WTC11 (cell line): ENCODE results near the gene DOK7. TPM values are rescaled to one million over a fixed set of nuclear protein-coding genes. Genes with fewer than 3 reads are reported as not detected.

Experiments used
- ATAC-seq: fragments of 200-7000 bp; cut with Tn5 transposase; 2 replicates; pipeline ENCODE4 v1.10.0; 2021; ENCODE audit warnings: mild to moderate bottlenecking, moderate library complexity
- CTCF ChIA-PET: fragments of 300-600 bp; sonication (Branson Sonifier 250); formaldehyde crosslinking; loops from one replicate; lab custom pipeline; 2021; ENCODE audit warnings: antibody characterized with exemption; lab: Charles Lee
- POLR2A ChIA-PET: fragments of 350-600 bp; sonication (Branson Sonifier 250); formaldehyde crosslinking; loops from one replicate; lab custom pipeline; 2021; ENCODE audit warnings: antibody characterized with exemption; lab: Charles Lee
- DNase-seq: peaks from one replicate; pipeline ENCODE4 v3.0.0; 2021; ENCODE audit warnings: low spot score
- H3K27ac Mint-ChIP-seq: 2 replicates; pipeline ENCODE4 v1.8.0; 2021; ENCODE audit warnings: mixed read lengths
- H3K27me3 Mint-ChIP-seq: 2 replicates; pipeline ENCODE4 v1.8.0; 2021; ENCODE audit warnings: low read depth, mild to moderate bottlenecking, moderate library complexity, mixed read lengths
- H3K36me3 Mint-ChIP-seq: 2 replicates; pipeline ENCODE4 v1.8.0; 2021; ENCODE audit warnings: mixed read lengths
- H3K4me1 Mint-ChIP-seq: 2 replicates; pipeline ENCODE4 v1.8.0; 2022; ENCODE audit warnings: mixed read lengths
- H3K4me3 Mint-ChIP-seq: 2 replicates; pipeline ENCODE4 v1.8.0; 2021; ENCODE audit warnings: mild to moderate bottlenecking, moderate library complexity, mixed read lengths
- H3K9me3 Mint-ChIP-seq: 2 replicates; pipeline ENCODE4 v1.8.0; 2021; ENCODE audit warnings: mixed read lengths
- ATF3 ChIP-seq: sonication (generic); formaldehyde crosslinking; conservative IDR thresholded peaks from 2 replicates; pipeline ENCODE4 v1.8.1; 2022; ENCODE audit warnings: mild to moderate bottlenecking, missing genetic modification reagents
- ATF6 ChIP-seq: sonication (generic); formaldehyde crosslinking; IDR thresholded peaks from 2 replicates; pipeline ENCODE4 v1.8.1; 2023; ENCODE audit warnings: mild to moderate bottlenecking, missing genetic modification reagents
- EMX1 ChIP-seq: fragments of 250-450 bp; sonication (Bioruptor Pico); IDR thresholded peaks from 2 replicates; pipeline ENCODE4 v1.8.0; 2021; ENCODE audit warnings: mild to moderate bottlenecking
- ESRRA ChIP-seq: sonication (generic); formaldehyde crosslinking; IDR thresholded peaks from 2 replicates; pipeline ENCODE4 v1.8.1; 2022; ENCODE audit warnings: mild to moderate bottlenecking, missing genetic modification reagents, borderline replicate concordance
- FOXP4 ChIP-seq: sonication (generic); formaldehyde crosslinking; IDR thresholded peaks from 2 replicates; pipeline ENCODE4 v1.8.0; 2022; ENCODE audit warnings: mild to moderate bottlenecking, missing genetic modification reagents
- HMGA2 ChIP-seq: fragments of 250-450 bp; sonication (Bioruptor Pico); IDR thresholded peaks from 2 replicates; pipeline ENCODE4 v1.4.0; 2021; ENCODE audit warnings: mild to moderate bottlenecking, moderate library complexity
- IRF2 ChIP-seq: sonication (generic); formaldehyde crosslinking; IDR thresholded peaks from 2 replicates; pipeline ENCODE4 v1.8.0; 2022; ENCODE audit warnings: low read depth, missing genetic modification reagents, borderline replicate concordance
- JAZF1 ChIP-seq: fragments of 250-450 bp; sonication (Bioruptor Pico); IDR thresholded peaks from 2 replicates; pipeline ENCODE4 v1.9.0; 2021; ENCODE audit warnings: moderate library complexity, mild to moderate bottlenecking, inconsistent platforms
- MYBL2 ChIP-seq: sonication (generic); formaldehyde crosslinking; IDR thresholded peaks from 2 replicates; pipeline ENCODE4 v1.8.1; 2023; ENCODE audit warnings: mild to moderate bottlenecking, moderate library complexity, missing genetic modification reagents
- NFYB ChIP-seq: sonication (generic); formaldehyde crosslinking; conservative IDR thresholded peaks from 2 replicates; pipeline ENCODE4 v1.8.0; 2022; ENCODE audit warnings: low read depth, missing genetic modification reagents
- OVOL2 ChIP-seq: fragments of 250-450 bp; sonication (Bioruptor Pico); IDR thresholded peaks from 2 replicates; pipeline ENCODE4 v1.9.0; 2021; ENCODE audit warnings: mild to moderate bottlenecking, borderline replicate concordance
- PREB ChIP-seq: sonication (generic); formaldehyde crosslinking; IDR thresholded peaks from 2 replicates; pipeline ENCODE4 v1.8.1; 2022; ENCODE audit warnings: mild to moderate bottlenecking, missing genetic modification reagents, moderate library complexity, borderline replicate concordance
- RORB ChIP-seq: fragments of 250-450 bp; sonication (Bioruptor Pico); IDR thresholded peaks from 2 replicates; pipeline ENCODE4 v1.9.0; 2021; ENCODE audit warnings: mild to moderate bottlenecking
- TEAD1 ChIP-seq: sonication (generic); formaldehyde crosslinking; IDR thresholded peaks from 2 replicates; pipeline ENCODE4 v1.8.0; 2022; ENCODE audit warnings: mild to moderate bottlenecking, missing genetic modification reagents
- ZNF423 ChIP-seq: fragments of 250-450 bp; sonication (Bioruptor Pico); IDR thresholded peaks from 2 replicates; pipeline ENCODE4 v2.1.2; 2022; ENCODE audit warnings: mild to moderate bottlenecking, moderate library complexity
- ZNF425 ChIP-seq: fragments of 250-450 bp; sonication (Bioruptor Pico); conservative IDR thresholded peaks from 2 replicates; pipeline ENCODE4 v1.9.0; 2021; ENCODE audit warnings: mild to moderate bottlenecking
- total RNA-seq: library from RNA; stranded (reverse); gene quantifications from 3 replicates; pipeline ENCODE4 v1.2.3, GENCODE V29; 2021
- TF ChIP-seq, protein P1 (sequence below): sonication (generic); formaldehyde crosslinking; IDR thresholded peaks from 2 replicates; pipeline ENCODE4 v1.8.1; 2023; ENCODE audit warnings: mild to moderate bottlenecking, missing genetic modification reagents
- TF ChIP-seq, protein P2 (sequence below): sonication (generic); formaldehyde crosslinking; IDR thresholded peaks from 2 replicates; pipeline ENCODE4 v1.8.1; 2023; ENCODE audit warnings: mild to moderate bottlenecking, missing genetic modification reagents, borderline replicate concordance
- TF ChIP-seq, protein P3 (sequence below): sonication (generic); formaldehyde crosslinking; IDR thresholded peaks from 2 replicates; pipeline ENCODE4 v1.8.1; 2023; ENCODE audit warnings: mild to moderate bottlenecking, moderate library complexity, missing genetic modification reagents
- TF ChIP-seq, protein P4 (sequence below): sonication (generic); formaldehyde crosslinking; IDR thresholded peaks from 2 replicates; pipeline ENCODE4 v1.8.0; 2023; ENCODE audit warnings: missing genetic modification reagents

DOK7 gene
- total RNA-seq, 1 experiment from 2014 or later = 0.22 TPM

GRCh38 chr4:3430524-3430923 lies 32.6 kb upstream of the DOK7 start (continued):
- TF ChIP-seq, protein P1, sequence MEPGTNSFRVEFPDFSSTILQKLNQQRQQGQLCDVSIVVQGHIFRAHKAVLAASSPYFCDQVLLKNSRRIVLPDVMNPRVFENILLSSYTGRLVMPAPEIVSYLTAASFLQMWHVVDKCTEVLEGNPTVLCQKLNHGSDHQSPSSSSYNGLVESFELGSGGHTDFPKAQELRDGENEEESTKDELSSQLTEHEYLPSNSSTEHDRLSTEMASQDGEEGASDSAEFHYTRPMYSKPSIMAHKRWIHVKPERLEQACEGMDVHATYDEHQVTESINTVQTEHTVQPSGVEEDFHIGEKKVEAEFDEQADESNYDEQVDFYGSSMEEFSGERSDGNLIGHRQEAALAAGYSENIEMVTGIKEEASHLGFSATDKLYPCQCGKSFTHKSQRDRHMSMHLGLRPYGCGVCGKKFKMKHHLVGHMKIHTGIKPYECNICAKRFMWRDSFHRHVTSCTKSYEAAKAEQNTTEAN (CRISPR knock-in tag) = no peak
- no peak for TF ChIP-seq ATF6
- TF ChIP-seq ATF3 (CRISPR knock-in tag) = no peak
- TF ChIP-seq ZNF423 = no peak
- TF ChIP-seq, protein P2, sequence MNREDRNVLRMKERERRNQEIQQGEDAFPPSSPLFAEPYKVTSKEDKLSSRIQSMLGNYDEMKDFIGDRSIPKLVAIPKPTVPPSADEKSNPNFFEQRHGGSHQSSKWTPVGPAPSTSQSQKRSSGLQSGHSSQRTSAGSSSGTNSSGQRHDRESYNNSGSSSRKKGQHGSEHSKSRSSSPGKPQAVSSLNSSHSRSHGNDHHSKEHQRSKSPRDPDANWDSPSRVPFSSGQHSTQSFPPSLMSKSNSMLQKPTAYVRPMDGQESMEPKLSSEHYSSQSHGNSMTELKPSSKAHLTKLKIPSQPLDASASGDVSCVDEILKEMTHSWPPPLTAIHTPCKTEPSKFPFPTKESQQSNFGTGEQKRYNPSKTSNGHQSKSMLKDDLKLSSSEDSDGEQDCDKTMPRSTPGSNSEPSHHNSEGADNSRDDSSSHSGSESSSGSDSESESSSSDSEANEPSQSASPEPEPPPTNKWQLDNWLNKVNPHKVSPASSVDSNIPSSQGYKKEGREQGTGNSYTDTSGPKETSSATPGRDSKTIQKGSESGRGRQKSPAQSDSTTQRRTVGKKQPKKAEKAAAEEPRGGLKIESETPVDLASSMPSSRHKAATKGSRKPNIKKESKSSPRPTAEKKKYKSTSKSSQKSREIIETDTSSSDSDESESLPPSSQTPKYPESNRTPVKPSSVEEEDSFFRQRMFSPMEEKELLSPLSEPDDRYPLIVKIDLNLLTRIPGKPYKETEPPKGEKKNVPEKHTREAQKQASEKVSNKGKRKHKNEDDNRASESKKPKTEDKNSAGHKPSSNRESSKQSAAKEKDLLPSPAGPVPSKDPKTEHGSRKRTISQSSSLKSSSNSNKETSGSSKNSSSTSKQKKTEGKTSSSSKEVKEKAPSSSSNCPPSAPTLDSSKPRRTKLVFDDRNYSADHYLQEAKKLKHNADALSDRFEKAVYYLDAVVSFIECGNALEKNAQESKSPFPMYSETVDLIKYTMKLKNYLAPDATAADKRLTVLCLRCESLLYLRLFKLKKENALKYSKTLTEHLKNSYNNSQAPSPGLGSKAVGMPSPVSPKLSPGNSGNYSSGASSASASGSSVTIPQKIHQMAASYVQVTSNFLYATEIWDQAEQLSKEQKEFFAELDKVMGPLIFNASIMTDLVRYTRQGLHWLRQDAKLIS = no peak
- TF ChIP-seq ESRRA (CRISPR knock-in tag) = no peak
- no peak for TF ChIP-seq EMX1 (CRISPR knock-in tag)

DNA sequence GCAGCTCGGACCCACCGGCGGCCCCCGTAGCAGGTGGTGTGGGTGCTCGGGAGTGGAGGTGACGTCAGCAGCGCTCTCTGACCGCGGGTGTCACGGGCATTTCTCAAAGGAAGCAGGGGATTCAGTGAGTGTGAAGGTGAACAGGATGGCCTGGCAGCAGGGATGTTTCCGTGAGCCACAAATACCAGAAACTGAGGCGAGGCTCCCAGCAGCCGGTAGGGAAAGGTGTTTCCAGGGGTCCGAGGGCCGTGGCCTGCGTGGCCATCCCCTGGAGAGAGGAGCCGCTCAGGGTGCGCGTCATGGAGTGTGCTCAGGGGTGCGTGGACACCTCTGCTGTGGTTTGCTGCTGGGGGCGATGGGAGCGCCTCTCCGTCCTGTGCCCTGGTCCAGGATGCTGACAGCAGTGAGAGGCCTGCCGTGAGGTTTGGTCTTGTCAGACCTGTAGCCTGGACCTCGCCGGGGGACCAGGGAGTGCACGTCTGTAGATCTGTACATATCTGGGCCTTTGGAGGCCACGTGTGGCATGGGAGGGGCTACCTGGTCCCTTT lies 31.6 kb upstream of the DOK7 start:
- H3K4me3 Mint-ChIP-seq = no peak overlapping the region
- ChIA-PET POLR2A (no interaction called here), CTCF (interaction anchor here (1.0 to 1.6 kb wide), 2 partner anchors 49 to 113 kb away, joined by 3 to 5 read pairs; no protein-coding TSS in a partner anchor)
- H3K36me3 Mint-ChIP-seq = no peaks in the 10 kb centered on the region
- no peak overlapping the region for H3K27ac Mint-ChIP-seq
- H3K9me3 Mint-ChIP-seq = no peaks in the 10 kb centered on the region
- H3K27me3 Mint-ChIP-seq = no peaks in the 10 kb centered on the region
- H3K4me1 Mint-ChIP-seq = no peaks in the 10 kb centered on the region
- no peak for ATAC-seq
- DNase-seq = no peak
- TF ChIP-seq JAZF1 (no peak), HMGA2 (no peak), ZNF425 (CRISPR knock-in tag) (no peak), TEAD1 (no peak), OVOL2 (CRISPR knock-in tag) (no peak), FOXP4 (CRISPR knock-in tag) (no peak), NFYB (CRISPR knock-in tag) (no peak), MYBL2 (CRISPR knock-in tag) (no peak), PREB (CRISPR knock-in tag) (no peak), IRF2 (CRISPR knock-in tag) (no peak), RORB (CRISPR knock-in tag) (no peak)
- TF ChIP-seq, protein P3, sequence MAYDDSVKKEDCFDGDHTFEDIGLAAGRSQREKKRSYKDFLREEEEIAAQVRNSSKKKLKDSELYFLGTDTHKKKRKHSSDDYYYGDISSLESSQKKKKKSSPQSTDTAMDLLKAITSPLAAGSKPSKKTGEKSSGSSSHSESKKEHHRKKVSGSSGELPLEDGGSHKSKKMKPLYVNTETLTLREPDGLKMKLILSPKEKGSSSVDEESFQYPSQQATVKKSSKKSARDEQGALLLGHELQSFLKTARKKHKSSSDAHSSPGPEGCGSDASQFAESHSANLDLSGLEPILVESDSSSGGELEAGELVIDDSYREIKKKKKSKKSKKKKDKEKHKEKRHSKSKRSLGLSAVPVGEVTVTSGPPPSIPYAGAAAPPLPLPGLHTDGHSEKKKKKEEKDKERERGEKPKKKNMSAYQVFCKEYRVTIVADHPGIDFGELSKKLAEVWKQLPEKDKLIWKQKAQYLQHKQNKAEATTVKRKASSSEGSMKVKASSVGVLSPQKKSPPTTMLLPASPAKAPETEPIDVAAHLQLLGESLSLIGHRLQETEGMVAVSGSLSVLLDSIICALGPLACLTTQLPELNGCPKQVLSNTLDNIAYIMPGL (CRISPR knock-in tag) = no peak
- TF ChIP-seq, protein P4, sequence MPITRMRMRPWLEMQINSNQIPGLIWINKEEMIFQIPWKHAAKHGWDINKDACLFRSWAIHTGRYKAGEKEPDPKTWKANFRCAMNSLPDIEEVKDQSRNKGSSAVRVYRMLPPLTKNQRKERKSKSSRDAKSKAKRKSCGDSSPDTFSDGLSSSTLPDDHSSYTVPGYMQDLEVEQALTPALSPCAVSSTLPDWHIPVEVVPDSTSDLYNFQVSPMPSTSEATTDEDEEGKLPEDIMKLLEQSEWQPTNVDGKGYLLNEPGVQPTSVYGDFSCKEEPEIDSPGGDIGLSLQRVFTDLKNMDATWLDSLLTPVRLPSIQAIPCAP = no peak
